BLaER1 (cell line): ENCODE results near the gene PTCD1.
"Not testable (repeated sequence)": the region's sequence is repeated elsewhere in the genome, so short reads cannot be mapped to it uniquely, and the experiment has no call there.

ENCODE experiments used
- H3K27ac ChIP-seq: shearing (Covaris generic); formaldehyde crosslinking; 2 replicates; pipeline ENCODE4 v1.8.1; 2022
- H3K27me3 ChIP-seq: shearing (Covaris generic); formaldehyde crosslinking; 2 replicates; pipeline ENCODE4 v1.8.1; 2022
- H3K36me3 ChIP-seq: shearing (Covaris generic); formaldehyde crosslinking; 2 replicates; pipeline ENCODE4 v1.8.1; 2022
- H3K4me1 ChIP-seq: shearing (Covaris generic); formaldehyde crosslinking; 2 replicates; pipeline ENCODE4 v1.8.1; 2022
- H3K4me2 ChIP-seq: shearing (Covaris generic); formaldehyde crosslinking; 2 replicates; pipeline ENCODE4 v1.8.1; 2022
- H3K4me3 ChIP-seq: shearing (Covaris generic); formaldehyde crosslinking; 2 replicates; pipeline ENCODE4 v1.8.1; 2022
- H3K9ac ChIP-seq: shearing (Covaris generic); formaldehyde crosslinking; 2 replicates; pipeline ENCODE4 v1.8.1; 2022
- H3K9me3 ChIP-seq: shearing (Covaris generic); formaldehyde crosslinking; 2 replicates; pipeline ENCODE4 v1.8.1; 2022
- H4K20me1 ChIP-seq: shearing (Covaris generic); formaldehyde crosslinking; 2 replicates; pipeline ENCODE4 v1.8.1; 2022
- Cebpa-rat ChIP-seq: shearing (Covaris generic); IDR thresholded peaks from 2 replicates; pipeline ENCODE4 v1.8.1; 2022

Gene PTCD1

DNA sequence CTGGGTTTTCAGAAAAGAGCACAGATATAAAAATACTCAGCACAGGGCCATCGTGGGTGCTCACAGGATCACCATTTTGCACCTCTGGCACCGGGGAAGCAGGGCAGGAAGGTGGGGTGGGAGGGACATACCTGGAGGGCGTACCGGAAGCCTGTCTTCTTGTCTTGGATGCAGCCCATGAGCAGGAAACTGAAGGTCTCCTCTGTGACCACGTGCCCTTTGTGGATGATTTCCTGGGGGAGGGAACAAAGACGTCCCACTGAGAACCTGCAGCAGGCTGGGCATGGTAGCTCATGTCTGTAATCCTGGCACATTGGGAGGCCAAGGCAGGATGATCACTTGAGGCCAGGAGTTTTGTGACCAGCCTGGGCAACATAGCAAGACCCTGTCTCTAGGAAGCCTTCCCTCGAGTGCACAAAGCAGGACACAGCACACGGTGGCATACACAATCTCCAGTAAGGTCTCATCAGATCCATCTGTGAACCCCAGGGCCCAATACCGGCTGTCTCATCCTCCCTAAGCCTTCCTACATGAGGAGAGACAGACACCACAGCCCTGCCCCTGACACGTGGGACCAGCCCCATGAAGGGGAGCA, 9.5 kb downstream of the PTCD1 start:
- peaks cover 87% of the 10 kb centered on the region for H3K36me3 ChIP-seq

DNA sequence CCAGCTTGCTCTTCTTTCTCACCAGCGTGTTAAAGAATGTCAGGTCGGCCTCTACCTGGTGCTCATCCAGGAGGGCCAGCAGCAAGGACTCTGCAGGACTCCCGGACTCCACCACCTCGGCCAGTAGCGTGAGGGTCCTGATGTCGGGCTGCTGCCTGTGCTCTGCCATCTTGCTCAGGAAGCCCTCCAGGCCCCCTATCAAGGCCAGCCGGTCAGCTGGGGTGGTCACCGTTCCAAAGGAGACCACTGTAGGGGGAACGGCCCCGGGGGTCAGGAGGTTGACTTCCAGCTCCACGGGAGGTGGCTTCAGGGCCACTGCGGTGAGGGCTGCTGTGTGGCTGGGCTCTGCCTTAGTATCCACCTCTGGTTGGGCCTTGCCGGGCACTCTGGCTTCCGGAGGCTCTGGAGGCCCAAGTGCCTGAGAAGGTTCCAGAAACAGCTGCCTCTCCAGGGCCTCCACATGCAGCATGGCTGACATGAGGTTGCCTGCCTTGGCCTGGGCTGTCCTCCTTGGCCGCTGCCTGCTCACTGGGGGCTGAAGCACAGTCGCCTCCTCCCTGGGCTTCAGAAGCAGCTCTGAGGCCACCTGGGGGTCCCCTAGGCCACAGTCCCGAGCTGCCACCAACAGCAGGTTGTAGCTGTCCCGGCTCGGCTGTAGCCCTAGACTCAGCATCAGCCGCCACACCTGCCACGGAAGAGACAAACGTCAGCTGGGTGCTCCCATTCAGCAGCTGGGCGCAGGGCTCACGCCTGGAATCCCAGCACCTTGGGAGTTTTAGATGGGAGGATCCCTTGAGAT, 13.5 kb downstream of the PTCD1 start:
- Histone ChIP-seq H3K9me3 (no peaks in the 10 kb centered on the region), H3K27ac (no peak overlapping the region), H3K4me1 (peaks cover 3% of the 10 kb centered on the region), H3K9ac (no peak overlapping the region), H4K20me1 (peaks cover 61% of the 10 kb centered on the region), H3K36me3 (peaks cover 86% of the 10 kb centered on the region), H3K27me3 (no peaks in the 10 kb centered on the region), H3K4me2 (no peak overlapping the region), H3K4me3 (no peak overlapping the region)
- no peak for TF ChIP-seq Cebpa-rat

More for the DNA sequence above, 9.5 kb downstream of the PTCD1 start:
- no peaks in the 10 kb centered on the region for H3K9me3 ChIP-seq
- peaks cover 45% of the 10 kb centered on the region for H4K20me1 ChIP-seq
- H3K4me1 ChIP-seq, result no peaks in the 10 kb centered on the region
- H3K9ac ChIP-seq, result no peak overlapping the region
- no peak overlapping the region for H3K4me3 ChIP-seq
- H3K4me2 ChIP-seq, result no peak overlapping the region
- no peak overlapping the region for H3K27ac ChIP-seq
- no peaks in the 10 kb centered on the region for H3K27me3 ChIP-seq
- TF ChIP-seq Cebpa-rat, result no peak

- no peak overlapping the region for H3K4me2 ChIP-seq
- no peak overlapping the region for H3K4me3 ChIP-seq
- H4K20me1 ChIP-seq, result peaks cover 77% of the 10 kb centered on the region
- H3K9ac ChIP-seq, result no peak overlapping the region
- H3K27me3 ChIP-seq, result no peaks in the 10 kb centered on the region
- H3K36me3 ChIP-seq, result peaks cover 87% of the 10 kb centered on the region
- H3K27ac ChIP-seq, result no peak overlapping the region
- no peaks in the 10 kb centered on the region for H3K9me3 ChIP-seq
- peaks cover 14% of the 10 kb centered on the region for H3K4me1 ChIP-seq
- no peak for TF ChIP-seq Cebpa-rat
Measured at GRCh38 chr7:99422625-99423024, 16.0 kb downstream of the PTCD1 start.

DNA sequence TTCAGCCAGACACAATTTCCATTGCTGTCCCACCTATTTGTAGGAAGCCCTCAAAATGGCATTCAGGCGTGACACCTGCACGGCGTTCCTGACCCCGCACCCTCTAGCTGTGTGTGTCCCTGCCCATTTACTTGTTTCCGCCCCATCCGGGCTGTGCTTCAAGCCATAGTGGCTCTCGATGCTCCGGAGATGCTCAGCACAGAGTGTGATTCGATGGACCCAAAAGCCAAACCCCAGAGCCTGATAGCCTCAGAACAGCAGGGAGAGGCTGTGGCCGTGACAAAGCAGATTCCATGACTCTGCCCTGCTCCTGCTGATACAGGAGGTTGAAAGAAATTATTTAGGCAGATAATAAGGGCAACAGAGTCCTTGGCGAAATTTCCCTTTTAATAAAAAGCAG, 16.4 kb downstream of the PTCD1 start:
- Histone ChIP-seq H3K4me1 (peaks cover 14% of the 10 kb centered on the region), H3K4me3 (no peak overlapping the region), H3K4me2 (no peak overlapping the region), H3K36me3 (peaks cover 92% of the 10 kb centered on the region), H3K9me3 (no peaks in the 10 kb centered on the region), H3K9ac (no peak overlapping the region), H3K27me3 (no peaks in the 10 kb centered on the region), H4K20me1 (peaks cover 81% of the 10 kb centered on the region), H3K27ac (no peak overlapping the region)
- TF ChIP-seq Cebpa-rat, result no peak

- Histone ChIP-seq H3K36me3 (peaks cover 99% of the 10 kb centered on the region), H3K27ac (no peak overlapping the region), H3K9me3 (no peaks in the 10 kb centered on the region), H3K4me2 (no peak overlapping the region), H3K9ac (no peak overlapping the region), H3K4me1 (peaks cover 14% of the 10 kb centered on the region), H3K4me3 (no peak overlapping the region), H4K20me1 (peaks cover 93% of the 10 kb centered on the region), H3K27me3 (no peaks in the 10 kb centered on the region)
- TF ChIP-seq Cebpa-rat, result no peak
Measured at GRCh38 chr7:99420986-99421385, 17.6 kb downstream of the PTCD1 start.

DNA sequence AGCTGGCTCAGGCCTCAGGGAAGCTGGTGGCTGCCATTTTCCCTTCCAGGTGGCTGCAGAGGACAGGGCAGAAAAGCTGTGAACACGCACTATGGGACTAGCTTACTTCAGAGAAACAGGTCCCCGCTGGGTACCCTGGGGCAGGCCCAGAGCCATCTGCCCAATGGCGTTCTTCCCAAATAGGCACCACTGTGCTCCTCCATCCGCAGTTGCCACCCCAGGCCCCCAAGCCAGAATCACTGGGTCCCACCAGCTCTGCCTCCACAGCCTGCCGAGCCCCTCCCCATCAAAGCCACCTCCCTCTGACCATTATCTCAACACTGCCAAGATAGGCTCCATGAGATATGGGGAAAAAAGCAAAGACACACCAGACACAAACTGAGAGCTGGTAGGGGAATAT, 18.4 kb downstream of the PTCD1 start:
- H3K4me1 ChIP-seq, result peaks cover 14% of the 10 kb centered on the region
- H3K36me3 ChIP-seq, result peaks cover 99% of the 10 kb centered on the region
- no peaks in the 10 kb centered on the region for H3K9me3 ChIP-seq
- peaks cover 98% of the 10 kb centered on the region for H4K20me1 ChIP-seq
- TF ChIP-seq Cebpa-rat, result no peak
- H3K4me2 ChIP-seq, result peak overlapping the region; percentile 59
- H3K4me3 ChIP-seq, result no peak overlapping the region
- H3K27me3 ChIP-seq, result no peaks in the 10 kb centered on the region
- H3K27ac ChIP-seq, result peak overlapping the region; percentile 25; the same call in 1 of the 2 replicates
- H3K9ac ChIP-seq, result no peak overlapping the region

DNA sequence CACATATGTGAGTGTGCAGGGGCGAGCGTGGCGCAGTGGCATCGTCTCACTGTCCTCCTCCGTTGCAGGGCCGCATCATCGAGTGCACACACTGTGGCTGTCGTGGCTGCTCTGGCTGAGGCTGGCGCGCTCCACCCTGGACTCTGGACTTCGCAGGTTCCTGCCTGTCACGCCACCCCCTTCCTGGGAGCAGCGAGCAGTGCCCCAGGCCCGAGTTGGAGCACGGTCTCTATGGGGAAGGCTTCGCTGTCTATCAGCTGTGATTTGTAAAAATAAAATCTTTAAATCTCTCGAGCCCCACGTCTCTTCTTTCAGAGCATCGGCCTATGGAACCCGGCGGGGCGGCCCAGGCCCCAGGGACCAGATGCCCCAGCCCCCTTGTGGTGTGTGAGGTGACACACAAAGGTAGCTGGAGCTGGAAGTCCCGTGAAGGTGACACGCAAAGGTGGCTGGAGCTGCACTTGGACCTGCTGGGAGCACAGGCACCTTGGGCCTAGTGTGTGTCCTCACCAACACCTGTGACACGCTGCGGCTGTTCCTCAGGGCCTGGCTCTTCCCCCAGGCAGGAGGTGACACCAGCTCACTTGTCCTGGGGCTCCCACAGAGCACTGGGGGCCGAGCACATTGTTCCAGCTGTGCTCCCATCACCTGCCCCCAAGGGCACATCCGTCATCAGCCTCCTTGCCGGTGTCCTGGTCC, 19.1 kb downstream of the PTCD1 start:
- Histone ChIP-seq H3K36me3 (peaks cover 99% of the 10 kb centered on the region), H3K27ac (peak overlapping the region; percentile 25; the same call in 1 of the 2 replicates), H3K4me3 (no peak overlapping the region), H4K20me1 (peaks cover 97% of the 10 kb centered on the region), H3K9me3 (no peaks in the 10 kb centered on the region), H3K27me3 (no peaks in the 10 kb centered on the region), H3K4me2 (peak overlapping the region; percentile 59), H3K9ac (no peak overlapping the region), H3K4me1 (peaks cover 14% of the 10 kb centered on the region)
- TF ChIP-seq Cebpa-rat, result no peak

- H3K27me3 ChIP-seq, result no peaks in the 10 kb centered on the region
- peaks cover 86% of the 10 kb centered on the region for H4K20me1 ChIP-seq
- H3K4me1 ChIP-seq, result peaks cover 14% of the 10 kb centered on the region
- H3K36me3 ChIP-seq, result peaks cover 99% of the 10 kb centered on the region
- H3K9me3 ChIP-seq, result no peaks in the 10 kb centered on the region
- no peak overlapping the region for H3K4me3 ChIP-seq
- H3K9ac ChIP-seq, result no peak overlapping the region
- no peak overlapping the region for H3K27ac ChIP-seq
- no peak for TF ChIP-seq Cebpa-rat
- no peak overlapping the region for H3K4me2 ChIP-seq
Measured at GRCh38 chr7:99418260-99418659, 20.3 kb downstream of the PTCD1 start.

GRCh38 chr7:99415513-99416127, 23.0 kb downstream of the PTCD1 start:
- not testable (repeated sequence) for H3K9me3 ChIP-seq, H3K27ac ChIP-seq, H3K27me3 ChIP-seq, H3K4me2 ChIP-seq, H3K4me3 ChIP-seq
- H3K9ac ChIP-seq, result 0 out of 2 replicates have a peak overlapping the region, but pooled peaks have one; percentile 10
- peaks cover 70% of the 10 kb centered on the region for H4K20me1 ChIP-seq
- H3K4me1 ChIP-seq, result peaks cover 18% of the 10 kb centered on the region
- peaks cover 100% of the 10 kb centered on the region for H3K36me3 ChIP-seq
